Ovary (tissue), 9 donors: ENCODE measurements around the gene NDUFS7. TPM values are rescaled to one million over a fixed set of nuclear protein-coding genes. Genes with fewer than 3 reads are reported as not detected.
"Not testable (repeated sequence)": the region's sequence is repeated elsewhere in the genome, so short reads cannot be mapped to it uniquely, and the experiment has no call there.

Experiments used
- DNase-seq, 5 donors: peaks; one replicate each; pipeline ENCODE4 v3.0.0-alpha.2; 2019 to 2020
- H3K27ac ChIP-seq, 2 donors: fragments of 200-600 bp; one replicate each; pipeline versions ENCODE4 v1.5.1 to v1.8.0; 2019 to 2022
- H3K27me3 ChIP-seq: fragments of 200-600 bp; one replicate; pipeline ENCODE4 v1.8.0; 2022
- H3K36me3 ChIP-seq: fragments of 200-600 bp; sonication (generic); one replicate; pipeline ENCODE4 v1.5.1; 2019
- H3K4me1 ChIP-seq: one replicate; pipeline ENCODE4 v1.8.1; 2013; ENCODE audit warnings: mild to moderate bottlenecking, moderate library complexity; ENCODE audit not compliant: insufficient read depth
- H3K4me3 ChIP-seq: fragments of 200-600 bp; sonication (generic); one replicate; pipeline ENCODE4 v1.5.1; 2017
- H3K9me3 ChIP-seq, 2 donors: fragments of 200-600 bp in 1 of 2; sonication (generic) in 1 of 2; one replicate each; pipeline versions ENCODE4 v1.5.1 to v1.8.1; 2013 to 2019; ENCODE audit warnings: mild to moderate bottlenecking in 1 of 2, moderate library complexity in 1 of 2
- CTCF ChIP-seq, 3 donors: fragments of 450-650 bp in 2 of 3; fragments of 200-600 bp in 1 of 3; IDR thresholded peaks; one replicate each; pipeline versions ENCODE4 v1.5.1 to v1.8.0; 2016 to 2022; ENCODE audit warnings: antibody characterized with exemption in 3 of 3, mild to moderate bottlenecking in 1 of 3
- EP300 ChIP-seq: sonication (generic); formaldehyde crosslinking; IDR thresholded peaks from one replicate; pipeline ENCODE4 v1.6.1; 2017; ENCODE audit warnings: antibody characterized with exemption
- POLR2A ChIP-seq: fragments of 450-650 bp; IDR thresholded peaks from one replicate; pipeline ENCODE4 v1.6.1; 2017; ENCODE audit warnings: antibody characterized with exemption, mild to moderate bottlenecking, moderate library complexity
- WGBS, 3 donors: extraction: QIAGEN DNeasy Blood & Tissue Kit in 1 of 3; methylation state at CpG; one replicate each; pipeline versions ENCODE4 v1.1.5 to v1.1.7; 2013 to 2017; 5-methylcytosine and 5-hydroxymethylcytosine counted together
- intact Hi-C, 4 donors: fragments of 100-400 bp; cut with DNase I; formaldehyde crosslinking; loops; one replicate each; pipeline versions ENCODE4 v1.11.0 to v1.15.1; 2022 to 2023
- polyA plus RNA-seq, 2 donors: library from polyadenylated mRNA; stranded (reverse); fragments of 200-250 nt in 1 of 2; fragments of 350-450 nt in 1 of 2; fragmentation: Illumina TruSeq in 1 of 2; extraction: RNeasy Lipid Tissue Mini Kit (QIAGEN cat#74804) in 1 of 2; gene quantifications; one replicate each; pipeline ENCODE4 v1.2.3, GENCODE V29; 2013 to 2014
- total RNA-seq, 7 donors: library from RNA; depleted of rRNA in 2 of 7; stranded (reverse); fragments of >200 nt in 2 of 7; fragmentation: NEBNext Ultra II Directional in 3 of 7; extraction: Animal tissue kit (Norgen Biotek cat#: 25700) in 3 of 7; gene quantifications; one replicate each; pipeline versions ENCODE4 v1.1.0 to v1.2.4, GENCODE V29; 2016 to 2023
- donor health status: DM: no; HTN: no; CAD: no; lungs with moderate emphysema.
- donor health status: DM: no; HTN: no; CAD: no.
- donor health status: Bipolar disorder and iron deficiency.
- donor health status: DM: yes; HTN: yes; CAD: no.
- donor health status: DM: no; HTN: no; CAD: no.
- donor health status: DM: yes; HTN: yes; CAD: no.

Gene NDUFS7
- total and polyA plus RNA-seq, 9 donors: 0.72 to 112 (median 79.9) TPM

- DNase-seq: peak in 1 of 5 donors; percentile 36
Measured at GRCh38 chr19:1417145-1417544, 33.4 kb downstream of the NDUFS7 start.

DNA sequence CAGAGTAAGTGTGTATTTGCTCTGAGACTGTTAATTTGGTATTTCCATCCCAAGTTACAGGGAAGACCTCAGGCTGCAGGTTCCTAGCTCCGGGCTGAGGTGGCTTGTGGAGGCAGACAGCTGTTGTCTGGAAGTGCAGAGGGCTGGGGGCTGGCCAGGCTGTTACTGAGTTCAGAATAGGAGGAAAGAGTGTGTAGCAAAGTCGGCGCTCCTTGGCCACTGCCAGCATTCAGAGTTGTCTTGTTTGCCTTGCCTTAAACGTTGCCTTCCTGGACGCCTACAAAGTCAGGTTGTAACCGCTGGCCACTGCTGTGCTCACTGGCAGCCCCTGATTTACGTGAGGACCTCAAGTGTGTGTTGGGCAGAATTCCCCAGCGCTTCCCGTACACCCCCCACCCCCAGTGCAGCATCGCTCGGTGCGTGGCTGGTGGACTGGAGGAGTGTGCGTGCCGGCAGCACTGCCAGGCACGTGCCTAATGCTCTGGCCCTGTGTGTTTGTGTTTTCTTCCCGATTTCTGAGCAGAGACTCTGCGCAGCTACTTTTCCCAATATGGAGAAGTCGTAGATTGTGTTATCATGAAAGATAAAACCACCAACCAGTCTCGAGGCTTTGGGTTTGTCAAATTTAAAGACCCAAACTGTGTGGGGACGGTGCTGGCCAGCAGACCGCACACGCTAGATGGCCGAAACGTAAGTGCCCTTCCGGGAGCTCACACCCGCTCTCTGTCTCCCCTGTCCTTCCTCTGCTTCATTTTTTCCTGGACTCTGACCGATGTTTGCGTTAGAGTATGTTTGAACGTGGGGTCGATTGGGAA, 34.2 kb downstream of the NDUFS7 start:
- no peak overlapping the region for H3K4me3 ChIP-seq
- no peaks in the 10 kb centered on the region for H3K36me3 ChIP-seq
- 27 to 46% (median 28%) methylated on average over 30 of the region's 30 CpGs for WGBS, 3 donors
- no peaks in the 10 kb centered on the region for H3K9me3 ChIP-seq
- H3K27me3 ChIP-seq: no peaks in the 10 kb centered on the region
- DNase-seq: peak in 3 of 5 donors; percentile 45 to 71 (median 64)
- TF ChIP-seq POLR2A (no peak), EP300 (no peak), CTCF (IDR thresholded peaks at IDR 0.05) (no peak)
- intact Hi-C loops: loop anchor here in 1 of 4 donors (2.0 kb wide), 1 partner anchor 19 kb away; no protein-coding TSS in a partner anchor
- H3K27ac ChIP-seq: peak overlapping the region in 1 of 2 donors; percentile 68
- H3K4me1 ChIP-seq: peaks cover 30% of the 10 kb centered on the region

More at GRCh38 chr19:1417145-1417544, 33.4 kb downstream of the NDUFS7 start:
- Histone ChIP-seq H3K4me3 (no peak overlapping the region), H3K9me3 (no peaks in the 10 kb centered on the region), H3K27ac (peak overlapping the region in 1 of 2 donors; percentile 68), H3K4me1 (peaks cover 35% of the 10 kb centered on the region), H3K36me3 (no peaks in the 10 kb centered on the region), H3K27me3 (no peaks in the 10 kb centered on the region)
- TF ChIP-seq POLR2A (no peak), EP300 (no peak), CTCF (IDR thresholded peaks at IDR 0.05) (no peak)
- WGBS, 3 donors: 69 to 76% (median 71%) methylated on average over 21 of the region's 21 CpGs
- intact Hi-C loops: no loop called here

GRCh38 chr19:1418496-1418775, 34.7 kb downstream of the NDUFS7 start:
- H3K4me3 ChIP-seq: no peak overlapping the region
- H3K36me3 ChIP-seq: no peaks in the 10 kb centered on the region
- peaks cover 29% of the 10 kb centered on the region for H3K4me1 ChIP-seq
- H3K27ac ChIP-seq: peak overlapping the region in 1 of 2 donors; percentile 68
- no peak for DNase-seq
- no peaks in the 10 kb centered on the region for H3K9me3 ChIP-seq
- TF ChIP-seq EP300 (no peak), CTCF (IDR thresholded peaks at IDR 0.05) (no peak)
- H3K27me3 ChIP-seq: no peaks in the 10 kb centered on the region
- intact Hi-C loops: loop anchor here in 1 of 4 donors (2.0 kb wide), 1 partner anchor 18 kb away; no protein-coding TSS in a partner anchor
- 74 to 76% (median 75%) methylated on average over 13 of the region's 13 CpGs for WGBS, 3 donors

- no peak for TF ChIP-seq CTCF (IDR thresholded peaks at IDR 0.05)
- no peak for TF ChIP-seq EP300
- TF ChIP-seq POLR2A: no peak
- Histone ChIP-seq H3K4me3 (no peak overlapping the region), H3K36me3 (no peaks in the 10 kb centered on the region), H3K9me3 (no peaks in the 10 kb centered on the region), H3K27ac (peak overlapping the region in 1 of 2 donors; percentile 68), H3K27me3 (no peaks in the 10 kb centered on the region), H3K4me1 (peaks cover 27% of the 10 kb centered on the region)
- intact Hi-C loops: loop anchor here in 1 of 4 donors (2.0 kb wide), 1 partner anchor 18 kb away; no protein-coding TSS in a partner anchor
- WGBS, 3 donors: 87 to 88% (median 88%) methylated on average over 21 of the region's 21 CpGs
- no peak for DNase-seq
Measured at GRCh38 chr19:1418951-1419738, 35.4 kb downstream of the NDUFS7 start.

DNA sequence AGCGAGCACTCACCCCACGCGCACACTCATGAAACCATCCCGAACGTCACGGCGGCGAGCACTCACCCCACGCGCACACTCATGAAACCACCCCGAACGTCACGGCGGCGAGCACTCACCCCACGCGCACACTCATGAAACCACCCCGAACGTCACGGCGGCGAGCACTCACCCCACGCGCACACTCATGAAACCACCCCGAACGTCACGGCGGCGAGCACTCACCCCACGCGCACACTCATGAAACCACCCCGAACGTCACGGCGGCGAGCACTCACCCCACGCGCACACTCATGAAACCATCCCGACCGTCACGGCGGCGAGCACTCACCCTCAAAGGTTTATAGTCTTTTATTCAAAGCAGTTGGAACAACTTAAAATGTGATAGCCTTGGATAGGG, 36.4 kb downstream of the NDUFS7 start:
- H3K27ac ChIP-seq, H3K36me3 ChIP-seq, H3K27me3 ChIP-seq, H3K4me3 ChIP-seq, DNase-seq, H3K9me3 ChIP-seq, intact Hi-C loops: not testable (repeated sequence)
- peaks cover 23% of the 10 kb centered on the region for H3K4me1 ChIP-seq
- 90 to 92% (median 91%) methylated on average over 14 to 31 of the region's 43 CpGs for WGBS, 3 donors
